SK-N-SH treated with all-trans-retinoic acid at 6 μM for 48 hours (cell line): ENCODE results near the gene HINT3.

Experiments
- BACH2 ChIP-seq: fragments of 250-450 bp; sonication (Bioruptor Pico); IDR thresholded peaks from 2 replicates; pipeline ENCODE4 v1.9.0; 2021; ENCODE audit warnings: mild to moderate bottlenecking, borderline replicate concordance
- CSDC2 ChIP-seq: fragments of 250-450 bp; sonication (Bioruptor Pico); IDR thresholded peaks from 2 replicates; pipeline ENCODE4 v1.5.0; 2020; ENCODE audit warnings: mild to moderate bottlenecking, moderate library complexity
- ZNF8 ChIP-seq: fragments of 450-650 bp; formaldehyde crosslinking; IDR thresholded peaks from 2 replicates; pipeline ENCODE4 v1.5.0; 2020; ENCODE audit warnings: mild to moderate bottlenecking, moderate library complexity

- TF ChIP-seq ZNF8 (no peak), BACH2 (CRISPR knock-in tag) (no peak), CSDC2 (CRISPR knock-in tag) (no peak)
Measured at GRCh38 chr6:125944896-125945295, 11.7 kb upstream of the HINT3 start.
